Sigmoid colon (tissue), 7 donors: ENCODE results near the gene TSPAN9. TPM values are rescaled to one million over a fixed set of nuclear protein-coding genes. Genes with fewer than 3 reads are reported as not detected.

Experiments used
- DNase-seq: peaks from one replicate; pipeline ENCODE4 v3.0.0-alpha.2; 2019
- H3K27ac ChIP-seq, 4 donors: fragments of 200-600 bp; sonication (generic); one replicate each; pipeline ENCODE4 v1.5.1; 2016 to 2019; ENCODE audit warnings: mild to moderate bottlenecking in 1 of 4
- H3K27me3 ChIP-seq, 3 donors: fragments of 200-600 bp; sonication (generic); one replicate each; pipeline ENCODE4 v1.5.1; 2019; ENCODE audit warnings: mild to moderate bottlenecking in 1 of 3
- H3K36me3 ChIP-seq, 4 donors: fragments of 200-600 bp; sonication (generic); one replicate each; pipeline ENCODE4 v1.5.1; 2016 to 2019
- H3K4me1 ChIP-seq, 4 donors: fragments of 200-600 bp; sonication (generic); one replicate each; pipeline ENCODE4 v1.5.1; 2017 to 2019
- H3K4me3 ChIP-seq, 4 donors: fragments of 200-600 bp; sonication (generic); one replicate each; pipeline ENCODE4 v1.5.1; 2017 to 2019; ENCODE audit warnings: mild to moderate bottlenecking in 2 of 4, moderate library complexity in 1 of 4
- H3K9me3 ChIP-seq, 4 donors: fragments of 200-600 bp in 3 of 4; sonication (generic) in 3 of 4; one replicate each; pipeline versions ENCODE4 v1.5.1 to v1.6.1; 2013 to 2019
- EP300 ChIP-seq, 4 donors: sonication (generic); formaldehyde crosslinking; IDR thresholded peaks; one replicate each; pipeline ENCODE4 v1.6.1; 2017; ENCODE audit warnings: antibody characterized with exemption in 4 of 4
- POLR2A ChIP-seq, 2 donors: fragments of 450-650 bp; IDR thresholded peaks; one replicate each; pipeline ENCODE4 v1.6.1; 2016; ENCODE audit warnings: antibody characterized with exemption in 2 of 2, mild to moderate bottlenecking in 2 of 2, moderate library complexity in 2 of 2
- POLR2AphosphoS5 ChIP-seq, 4 donors: sonication (generic); formaldehyde crosslinking; IDR thresholded peaks; one replicate each; pipeline ENCODE4 v1.6.1; 2017; ENCODE audit warnings: antibody characterized with exemption in 4 of 4
- WGBS, 2 donors: extraction: QIAGEN DNeasy Blood & Tissue Kit; methylation state at CpG; one replicate each; pipeline ENCODE4 v1.1.7; 2013; 5-methylcytosine and 5-hydroxymethylcytosine counted together
- intact Hi-C: fragments of 100-400 bp; cut with DNase I; formaldehyde crosslinking; loops from one replicate; pipeline ENCODE4 v1.15.1; 2023
- polyA plus RNA-seq, 3 donors: library from polyadenylated mRNA; stranded (reverse); fragments of 200-250 nt; gene quantifications; one replicate each; pipeline ENCODE4 v1.2.3, GENCODE V29; 2013
- total RNA-seq, 4 donors: library from RNA; depleted of rRNA; stranded (reverse); fragments of >200 nt; gene quantifications; one replicate each; pipeline ENCODE4 v1.1.0, GENCODE V29; 2016
- TF ChIP-seq, protein P1 (sequence below), 4 experiments: fragments of 450-650 bp in 3 of 4; fragments of 200-600 bp in 1 of 4; IDR thresholded peaks; one replicate each; pipeline ENCODE4 v1.5.1; 2016 to 2019; ENCODE audit warnings: antibody characterized with exemption in 4 of 4, mild to moderate bottlenecking in 3 of 4, moderate library complexity in 2 of 4
- donor health status: healthy with polysubstance abuse.
- donor health status: Bipolar disorder and iron deficiency.
- donor health status: healthy.

Gene TSPAN9
- total and polyA plus RNA-seq, 7 donors: 0.92 to 28.0 (median 18.2) TPM

DNA sequence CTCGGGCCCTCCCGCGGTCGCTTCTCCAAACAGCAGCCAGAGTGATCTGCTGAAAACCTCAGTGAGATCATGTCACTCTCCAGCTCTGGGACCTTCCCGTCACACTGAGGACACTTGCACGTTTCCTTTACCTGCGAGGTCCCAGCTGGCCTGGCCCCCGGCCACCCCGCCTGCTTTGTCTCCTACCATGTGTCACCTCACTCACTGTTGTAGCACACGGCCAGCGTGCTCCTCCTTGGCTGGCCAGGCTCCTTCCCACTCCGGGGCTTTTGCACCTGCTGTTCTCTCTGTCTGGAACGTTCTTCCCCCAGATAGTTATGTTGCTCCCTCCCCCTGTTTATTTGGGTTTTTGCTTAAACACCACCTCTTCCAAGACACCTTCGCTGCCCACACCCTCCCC is 199.0 kb downstream of the TSPAN9 start:
- Histone ChIP-seq H3K27me3 (no peaks in the 10 kb centered on the region), H3K4me1 (peaks cover 0 to 10% (median 0%) of the 10 kb centered on the region in 4 donors), H3K4me3 (no peak overlapping the region), H3K9me3 (no peaks in the 10 kb centered on the region), H3K36me3 (peaks cover 0 to 6% (median 0%) of the 10 kb centered on the region in 4 donors), H3K27ac (no peak overlapping the region)
- TF ChIP-seq EP300 (IDR thresholded peaks at IDR 0.05): no peak
- TF ChIP-seq, protein P1, sequence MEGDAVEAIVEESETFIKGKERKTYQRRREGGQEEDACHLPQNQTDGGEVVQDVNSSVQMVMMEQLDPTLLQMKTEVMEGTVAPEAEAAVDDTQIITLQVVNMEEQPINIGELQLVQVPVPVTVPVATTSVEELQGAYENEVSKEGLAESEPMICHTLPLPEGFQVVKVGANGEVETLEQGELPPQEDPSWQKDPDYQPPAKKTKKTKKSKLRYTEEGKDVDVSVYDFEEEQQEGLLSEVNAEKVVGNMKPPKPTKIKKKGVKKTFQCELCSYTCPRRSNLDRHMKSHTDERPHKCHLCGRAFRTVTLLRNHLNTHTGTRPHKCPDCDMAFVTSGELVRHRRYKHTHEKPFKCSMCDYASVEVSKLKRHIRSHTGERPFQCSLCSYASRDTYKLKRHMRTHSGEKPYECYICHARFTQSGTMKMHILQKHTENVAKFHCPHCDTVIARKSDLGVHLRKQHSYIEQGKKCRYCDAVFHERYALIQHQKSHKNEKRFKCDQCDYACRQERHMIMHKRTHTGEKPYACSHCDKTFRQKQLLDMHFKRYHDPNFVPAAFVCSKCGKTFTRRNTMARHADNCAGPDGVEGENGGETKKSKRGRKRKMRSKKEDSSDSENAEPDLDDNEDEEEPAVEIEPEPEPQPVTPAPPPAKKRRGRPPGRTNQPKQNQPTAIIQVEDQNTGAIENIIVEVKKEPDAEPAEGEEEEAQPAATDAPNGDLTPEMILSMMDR (IDR thresholded peaks at IDR 0.05): no peak
- no peak for TF ChIP-seq POLR2A (IDR thresholded peaks at IDR 0.05)
- TF ChIP-seq POLR2AphosphoS5 (IDR thresholded peaks at IDR 0.05): no peak
- WGBS, 2 donors: 85 to 92% methylated on average over 14 of the region's 14 CpGs
- no peak for DNase-seq
- intact Hi-C loops: loop anchor here (5.0 kb wide), 1 partner anchor 74 kb away; no protein-coding TSS in a partner anchor

DNA sequence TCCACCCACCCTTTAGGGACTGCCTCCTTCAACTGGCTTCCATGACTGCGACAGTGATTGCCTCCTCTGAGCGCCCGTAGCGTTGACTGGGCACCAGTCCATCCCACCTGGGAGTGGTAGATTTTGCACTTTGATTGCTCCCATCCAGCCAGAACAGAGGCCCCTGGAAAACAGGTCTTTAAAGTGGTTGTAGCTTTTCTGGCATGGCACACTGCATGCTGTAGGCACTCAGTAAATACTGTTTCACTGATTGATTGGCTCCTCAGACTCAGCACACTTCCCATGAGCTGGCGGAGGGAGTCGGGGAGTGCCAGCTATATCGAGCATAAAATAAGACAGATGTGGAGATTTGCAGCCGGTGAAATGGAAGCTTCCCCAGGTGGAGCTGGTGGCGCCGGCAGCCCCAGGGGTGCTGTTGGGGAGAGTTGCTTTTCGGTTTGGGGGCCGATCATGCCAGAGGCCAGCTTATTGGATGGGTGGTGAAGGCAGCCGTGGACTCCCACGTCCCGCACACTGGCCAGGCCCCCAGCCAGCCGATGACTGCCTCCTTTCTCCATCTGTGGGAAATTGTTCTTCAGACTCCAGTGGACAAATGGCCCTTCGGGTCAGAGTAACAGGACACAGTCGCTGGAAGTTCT is 200.2 kb downstream of the TSPAN9 start:
- 60 to 90% methylated on average over 18 of the region's 18 CpGs for WGBS, 2 donors
- Histone ChIP-seq H3K27me3 (no peaks in the 10 kb centered on the region), H3K27ac (no peak overlapping the region), H3K36me3 (peaks cover 0 to 18% (median 3%) of the 10 kb centered on the region in 4 donors), H3K4me3 (no peak overlapping the region), H3K4me1 (peaks cover 0 to 10% (median 0%) of the 10 kb centered on the region in 4 donors), H3K9me3 (no peaks in the 10 kb centered on the region)
- no peak for DNase-seq
- no peak for TF ChIP-seq POLR2A (IDR thresholded peaks at IDR 0.05)
- TF ChIP-seq POLR2AphosphoS5 (IDR thresholded peaks at IDR 0.05): no peak
- no peak for TF ChIP-seq EP300 (IDR thresholded peaks at IDR 0.05)
- TF ChIP-seq, protein P1 (IDR thresholded peaks at IDR 0.05): no peak
- intact Hi-C loops: loop anchor here (5.0 kb wide), 1 partner anchor 75 kb away; no protein-coding TSS in a partner anchor

DNA sequence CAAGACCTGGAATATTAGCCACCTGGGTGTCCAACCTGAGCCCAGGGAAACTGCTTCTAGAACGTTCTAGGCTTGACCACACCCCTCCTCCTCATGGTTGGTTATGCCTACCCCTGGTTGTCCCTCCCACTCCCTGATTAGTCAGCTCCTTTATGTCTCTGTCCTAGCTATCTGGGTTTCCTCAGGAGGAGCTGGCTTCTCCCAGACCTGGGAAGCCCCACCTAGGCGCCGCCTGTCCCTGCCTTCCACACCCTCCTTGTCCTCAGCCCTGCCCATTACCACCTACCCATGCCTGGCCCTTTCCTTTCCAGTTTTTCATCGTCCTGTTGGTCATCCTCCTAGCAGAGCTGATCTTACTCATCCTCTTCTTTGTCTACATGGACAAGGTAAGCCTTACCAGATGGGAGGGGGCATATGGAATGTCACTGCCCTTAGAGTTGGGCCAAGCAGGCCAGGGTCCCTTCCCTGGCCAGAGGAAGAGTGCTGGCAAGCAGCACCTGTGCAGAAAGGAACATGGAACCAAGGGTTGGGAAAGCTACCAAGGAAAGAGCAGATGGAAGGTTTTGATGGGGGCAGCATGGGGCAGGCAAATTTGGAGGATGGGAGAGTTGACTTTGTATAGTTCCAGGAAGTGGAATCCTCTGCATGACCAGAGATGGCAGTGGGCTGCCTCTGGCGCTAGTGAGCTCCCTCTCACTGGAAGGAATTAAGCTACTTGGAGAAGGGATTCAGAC is 201.7 kb downstream of the TSPAN9 start:
- Histone ChIP-seq H3K27me3 (no peaks in the 10 kb centered on the region), H3K36me3 (peaks cover 0 to 27% (median 5%) of the 10 kb centered on the region in 4 donors), H3K4me3 (no peak overlapping the region), H3K4me1 (peaks cover 0 to 10% (median 0%) of the 10 kb centered on the region in 4 donors), H3K27ac (no peak overlapping the region), H3K9me3 (no peaks in the 10 kb centered on the region)
- DNase-seq: no peak
- intact Hi-C loops: loop anchor here (5.0 kb wide), 1 partner anchor 77 kb away; no protein-coding TSS in a partner anchor
- no peak for TF ChIP-seq EP300 (IDR thresholded peaks at IDR 0.05)
- TF ChIP-seq, protein P1 (IDR thresholded peaks at IDR 0.05): no peak
- TF ChIP-seq POLR2AphosphoS5 (IDR thresholded peaks at IDR 0.05): no peak
- no peak for TF ChIP-seq POLR2A (IDR thresholded peaks at IDR 0.05)
- 79 to 83% methylated on average over 5 of the region's 5 CpGs for WGBS, 2 donors

DNA sequence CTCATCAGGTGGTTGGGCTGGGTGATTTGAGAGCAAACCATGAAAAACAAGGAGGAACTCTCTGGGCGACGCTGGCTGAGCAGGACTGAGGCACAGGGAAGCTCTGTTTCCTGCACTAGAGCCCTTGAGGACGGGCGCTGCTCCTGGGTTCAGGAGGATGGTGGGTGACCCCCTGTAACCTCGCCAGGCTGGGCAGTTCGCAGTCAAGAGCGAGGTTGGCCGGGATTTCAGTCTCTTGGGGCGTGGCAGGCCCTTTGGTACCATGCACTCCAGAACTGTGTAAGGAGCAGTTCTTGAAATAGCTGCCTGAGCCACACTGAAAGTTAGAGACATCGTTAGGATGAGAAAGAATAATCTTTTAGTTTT is 202.2 kb downstream of the TSPAN9 start:
- TF ChIP-seq POLR2A (IDR thresholded peaks at IDR 0.05): no peak
- TF ChIP-seq POLR2AphosphoS5 (IDR thresholded peaks at IDR 0.05): no peak
- TF ChIP-seq, protein P1 (IDR thresholded peaks at IDR 0.05): no peak
- no peak for TF ChIP-seq EP300 (IDR thresholded peaks at IDR 0.05)
- H3K27ac ChIP-seq: no peak overlapping the region
- intact Hi-C loops: loop anchor here (5.0 kb wide), 1 partner anchor 77 kb away; no protein-coding TSS in a partner anchor
- H3K36me3 ChIP-seq: peaks cover 0 to 27% (median 5%) of the 10 kb centered on the region in 4 donors
- no peaks in the 10 kb centered on the region for H3K27me3 ChIP-seq
- no peaks in the 10 kb centered on the region for H3K9me3 ChIP-seq
- H3K4me3 ChIP-seq: no peak overlapping the region
- DNase-seq: no peak
- 76 to 83% methylated on average over 10 of the region's 10 CpGs for WGBS, 2 donors
- H3K4me1 ChIP-seq: peaks cover 0 to 10% (median 0%) of the 10 kb centered on the region in 4 donors
